Measurements from ENCODE around the gene SYTL1. TPM values are rescaled to one million over a fixed set of nuclear protein-coding genes. Genes with fewer than 3 reads are reported as not detected.

Gene SYTL1
- total and polyA plus RNA-seq, 9 of the 15 experiments (the other 6 are each of a cell fraction or from before 2014, with no cell fraction given) = 0.04 to 9.3 (median 1.7) TPM

GRCh38 chr1:27392096-27392777, 50.4 kb downstream of the SYTL1 start, which contains the start of gene GPR3 (continued):
- TF ChIP-seq ZNF696 (CRISPR knock-in tag; conservative IDR thresholded peaks at IDR 0.05) (no peak), KDM4B (IDR thresholded peaks at IDR 0.05; ENCODE audit: borderline replicate concordance in 2 of 2, low read depth in 1 of 2) (no peak), ZNF57 (CRISPR knock-in tag; IDR thresholded peaks at IDR 0.05) (no peak), PYGO2 (tag; IDR thresholded peaks at IDR 0.05) (no peak), PTTG1 (tag; IDR thresholded peaks at IDR 0.05; ENCODE audit: low read depth) (no peak), ATF3 (IDR thresholded peaks at IDR 0.05) (peak; percentile 97), ATF3 (CRISPR knock-in tag; conservative IDR thresholded peaks at IDR 0.05) (peak; percentile 56; the same call in 1 of the 2 replicates), STAG1 (CRISPR knock-in tag; IDR thresholded peaks at IDR 0.05; ENCODE audit: borderline replicate concordance) (no peak), RFX5 (IDR thresholded peaks at IDR 0.05; ENCODE audit: low read depth, low read length) (peak; percentile 77), ARID1B (IDR thresholded peaks at IDR 0.05) (peak; percentile 50), EWSR1 (IDR thresholded peaks at IDR 0.05; ENCODE audit: borderline replicate concordance, low read depth, partially characterized antibody) (no peak), NONO (IDR thresholded peaks at IDR 0.05; ENCODE audit: low read depth in 2 of 2, low read length in 1 of 2) (peak in 1 of 2 experiments; percentile 70; a peak in 2 of 4 replicates), POLR3A (IDR thresholded peaks at IDR 0.05; ENCODE audit: borderline replicate concordance, extremely low read depth, insufficient read depth, insufficient read length) (no peak), ZBTB33 (CRISPR knock-in tag; IDR thresholded peaks at IDR 0.05) (no peak), RFX7 (CRISPR knock-in tag; IDR thresholded peaks at IDR 0.05) (no peak), ZNF699 (CRISPR knock-in tag; IDR thresholded peaks at IDR 0.05; ENCODE audit: insufficient replicate concordance) (no peak), CBX2 (IDR thresholded peaks at IDR 0.05; ENCODE audit: insufficient read depth, low read length, poor library complexity, severe bottlenecking) (no peak), STAT5A (IDR thresholded peaks at IDR 0.05; ENCODE audit: borderline replicate concordance, low read length) (no peak), HMG20A (CRISPR knock-in tag; conservative IDR thresholded peaks at IDR 0.05) (no peak)
- TF ChIP-seq, protein P1, sequence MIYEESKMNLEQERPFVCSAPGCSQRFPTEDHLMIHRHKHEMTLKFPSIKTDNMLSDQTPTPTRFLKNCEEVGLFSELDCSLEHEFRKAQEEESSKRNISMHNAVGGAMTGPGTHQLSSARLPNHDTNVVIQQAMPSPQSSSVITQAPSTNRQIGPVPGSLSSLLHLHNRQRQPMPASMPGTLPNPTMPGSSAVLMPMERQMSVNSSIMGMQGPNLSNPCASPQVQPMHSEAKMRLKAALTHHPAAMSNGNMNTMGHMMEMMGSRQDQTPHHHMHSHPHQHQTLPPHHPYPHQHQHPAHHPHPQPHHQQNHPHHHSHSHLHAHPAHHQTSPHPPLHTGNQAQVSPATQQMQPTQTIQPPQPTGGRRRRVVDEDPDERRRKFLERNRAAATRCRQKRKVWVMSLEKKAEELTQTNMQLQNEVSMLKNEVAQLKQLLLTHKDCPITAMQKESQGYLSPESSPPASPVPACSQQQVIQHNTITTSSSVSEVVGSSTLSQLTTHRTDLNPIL (CRISPR knock-in tag; IDR thresholded peaks at IDR 0.05) = no peak; the same call in 1 of the 2 replicates
- TF ChIP-seq, protein P2, sequence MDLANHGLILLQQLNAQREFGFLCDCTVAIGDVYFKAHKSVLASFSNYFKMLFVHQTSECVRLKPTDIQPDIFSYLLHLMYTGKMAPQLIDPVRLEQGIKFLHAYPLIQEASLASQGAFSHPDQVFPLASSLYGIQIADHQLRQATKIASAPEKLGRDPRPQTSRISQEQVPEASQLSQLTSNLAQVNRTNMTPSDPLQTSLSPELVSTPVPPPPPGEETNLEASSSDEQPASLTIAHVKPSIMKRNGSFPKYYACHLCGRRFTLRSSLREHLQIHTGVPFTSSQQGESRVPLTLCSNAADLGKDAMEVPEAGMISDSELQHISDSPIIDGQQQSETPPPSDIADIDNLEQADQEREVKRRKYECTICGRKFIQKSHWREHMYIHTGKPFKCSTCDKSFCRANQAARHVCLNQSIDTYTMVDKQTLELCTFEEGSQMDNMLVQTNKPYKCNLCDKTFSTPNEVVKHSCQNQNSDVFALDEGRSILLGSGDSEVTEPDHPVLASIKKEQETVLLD (IDR thresholded peaks at IDR 0.05) = 0 out of 2 replicates have a peak, but pooled peaks have one; percentile 13

Data from K562 (cell line).